ENCODE results near the gene MPP3. TPM values are rescaled to one million over a fixed set of nuclear protein-coding genes. Genes with fewer than 3 reads are reported as not detected.

MPP3 gene
- total RNA-seq, 1 donor from 2014 or later, result 30.2 TPM

DNA sequence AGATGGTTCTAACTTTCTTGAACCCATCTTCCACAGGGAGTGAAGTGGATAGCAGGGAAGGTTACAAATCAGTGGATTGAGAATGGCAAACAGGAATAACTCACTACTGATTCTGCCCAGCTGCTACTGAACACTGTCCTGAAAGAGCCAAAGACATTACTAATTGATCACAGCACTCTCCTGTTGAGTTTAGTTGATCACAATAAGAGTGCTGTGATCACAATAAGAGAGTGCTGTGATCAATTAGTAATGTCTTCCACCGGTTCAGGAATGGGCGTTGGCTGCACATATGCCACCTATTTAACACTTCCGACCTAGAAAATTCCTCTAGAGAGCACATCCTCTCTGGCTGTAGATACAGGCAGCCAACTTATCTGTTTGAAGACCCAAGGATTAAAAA lies 41.4 kb downstream of the MPP3 start:
- Histone ChIP-seq H3K36me3 (no peaks in the 10 kb centered on the region), H3K4me1 (no peaks in the 10 kb centered on the region), H3K4me3 (no peak overlapping the region), H3K9me3 (no peaks in the 10 kb centered on the region), H3K27me3 (no peaks in the 10 kb centered on the region), H3K27ac (no peak overlapping the region)
- peak in 1 of 2 donors; percentile 10 for TF ChIP-seq POLR2AphosphoS5 (IDR thresholded peaks at IDR 0.05; ENCODE audit: insufficient read depth in 1 of 2, low read depth in 1 of 2)
- TF ChIP-seq, protein P1, sequence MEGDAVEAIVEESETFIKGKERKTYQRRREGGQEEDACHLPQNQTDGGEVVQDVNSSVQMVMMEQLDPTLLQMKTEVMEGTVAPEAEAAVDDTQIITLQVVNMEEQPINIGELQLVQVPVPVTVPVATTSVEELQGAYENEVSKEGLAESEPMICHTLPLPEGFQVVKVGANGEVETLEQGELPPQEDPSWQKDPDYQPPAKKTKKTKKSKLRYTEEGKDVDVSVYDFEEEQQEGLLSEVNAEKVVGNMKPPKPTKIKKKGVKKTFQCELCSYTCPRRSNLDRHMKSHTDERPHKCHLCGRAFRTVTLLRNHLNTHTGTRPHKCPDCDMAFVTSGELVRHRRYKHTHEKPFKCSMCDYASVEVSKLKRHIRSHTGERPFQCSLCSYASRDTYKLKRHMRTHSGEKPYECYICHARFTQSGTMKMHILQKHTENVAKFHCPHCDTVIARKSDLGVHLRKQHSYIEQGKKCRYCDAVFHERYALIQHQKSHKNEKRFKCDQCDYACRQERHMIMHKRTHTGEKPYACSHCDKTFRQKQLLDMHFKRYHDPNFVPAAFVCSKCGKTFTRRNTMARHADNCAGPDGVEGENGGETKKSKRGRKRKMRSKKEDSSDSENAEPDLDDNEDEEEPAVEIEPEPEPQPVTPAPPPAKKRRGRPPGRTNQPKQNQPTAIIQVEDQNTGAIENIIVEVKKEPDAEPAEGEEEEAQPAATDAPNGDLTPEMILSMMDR (IDR thresholded peaks at IDR 0.05), result no peak
- peak in 1 of 2 donors; percentile 6 for DNase-seq (ENCODE audit: extremely low spot score in 2 of 2)
- intact Hi-C loops (cut with DNase I), result no loop called here

DNA sequence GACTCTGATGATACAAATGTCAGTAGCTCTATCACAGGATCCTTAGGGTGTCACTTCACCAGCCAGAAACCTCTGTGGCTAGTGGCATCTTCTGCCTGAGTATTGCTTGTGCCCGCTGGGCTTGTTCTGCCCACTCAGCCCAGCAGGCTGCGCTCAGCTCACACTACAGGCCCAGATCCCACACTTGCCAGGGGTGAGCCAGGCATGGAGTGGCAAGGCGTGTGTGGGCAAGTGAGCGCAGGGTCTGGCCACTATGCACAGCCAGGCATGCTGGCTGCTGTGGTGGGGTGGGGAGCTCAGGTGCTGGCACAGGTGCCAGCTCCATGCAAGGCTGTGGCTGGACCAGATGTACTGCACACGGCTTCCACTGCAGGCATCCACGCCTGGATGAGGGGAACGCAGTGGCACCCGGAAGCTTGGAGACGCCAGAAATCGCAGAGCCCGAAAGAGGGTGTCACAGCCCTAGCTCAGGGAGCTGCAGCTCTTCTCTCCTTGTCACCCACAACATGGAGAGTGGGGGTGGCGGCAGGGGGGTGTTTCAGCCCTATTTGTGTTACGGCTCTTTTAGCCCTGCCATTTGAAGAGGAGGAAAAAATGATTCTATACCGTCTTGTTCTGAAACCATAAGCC lies 42.5 kb downstream of the MPP3 start:
- Histone ChIP-seq H3K36me3 (no peaks in the 10 kb centered on the region), H3K27me3 (no peaks in the 10 kb centered on the region), H3K27ac (no peak overlapping the region), H3K4me3 (no peak overlapping the region), H3K9me3 (no peaks in the 10 kb centered on the region), H3K4me1 (no peaks in the 10 kb centered on the region)
- peak in 1 of 2 donors; percentile 84 for DNase-seq (ENCODE audit: extremely low spot score in 2 of 2)
- TF ChIP-seq POLR2AphosphoS5 (IDR thresholded peaks at IDR 0.05; ENCODE audit: insufficient read depth in 1 of 2, low read depth in 1 of 2), result peak in 1 of 2 donors; percentile 18
- TF ChIP-seq POLR2A (IDR thresholded peaks at IDR 0.05), result no peak
- TF ChIP-seq, protein P1 (IDR thresholded peaks at IDR 0.05), result peak in 1 of 3 experiments; percentile 15
- intact Hi-C loops (cut with DNase I), result no loop called here

DNA sequence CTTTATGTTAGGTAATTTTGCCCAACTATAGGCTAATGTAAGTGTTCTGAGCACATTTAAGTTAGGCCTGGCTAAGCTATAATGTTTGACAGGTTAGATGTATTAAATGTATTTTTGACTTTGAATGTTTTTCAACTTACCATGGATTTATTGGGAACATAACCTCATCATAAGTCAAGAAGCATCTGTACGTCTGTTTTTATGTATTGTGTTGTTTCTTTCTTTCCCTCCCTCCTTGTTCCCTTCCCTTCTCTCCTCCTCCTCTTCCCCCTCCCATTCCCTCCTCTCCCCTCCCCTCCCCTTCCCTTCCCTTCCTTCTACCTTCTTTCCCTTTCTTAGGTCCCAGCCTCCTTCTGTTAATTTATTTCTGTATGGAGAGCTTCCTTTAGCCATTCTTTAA lies 43.5 kb downstream of the MPP3 start:
- Histone ChIP-seq H3K27me3 (no peaks in the 10 kb centered on the region), H3K4me3 (no peak overlapping the region), H3K27ac (no peak overlapping the region), H3K36me3 (no peaks in the 10 kb centered on the region), H3K9me3 (no peaks in the 10 kb centered on the region), H3K4me1 (no peaks in the 10 kb centered on the region)
- intact Hi-C loops (cut with DNase I), result loop anchor here (10.0 kb wide), 1 partner anchor 55 kb away; the partner anchor contains the start of gene CD300LG
- no peak for DNase-seq (ENCODE audit: extremely low spot score in 2 of 2)
- TF ChIP-seq, protein P1 (IDR thresholded peaks at IDR 0.05), result no peak
- TF ChIP-seq POLR2AphosphoS5 (IDR thresholded peaks at IDR 0.05; ENCODE audit: insufficient read depth in 1 of 2, low read depth in 1 of 2) (no peak), POLR2A (IDR thresholded peaks at IDR 0.05) (no peak)

DNA sequence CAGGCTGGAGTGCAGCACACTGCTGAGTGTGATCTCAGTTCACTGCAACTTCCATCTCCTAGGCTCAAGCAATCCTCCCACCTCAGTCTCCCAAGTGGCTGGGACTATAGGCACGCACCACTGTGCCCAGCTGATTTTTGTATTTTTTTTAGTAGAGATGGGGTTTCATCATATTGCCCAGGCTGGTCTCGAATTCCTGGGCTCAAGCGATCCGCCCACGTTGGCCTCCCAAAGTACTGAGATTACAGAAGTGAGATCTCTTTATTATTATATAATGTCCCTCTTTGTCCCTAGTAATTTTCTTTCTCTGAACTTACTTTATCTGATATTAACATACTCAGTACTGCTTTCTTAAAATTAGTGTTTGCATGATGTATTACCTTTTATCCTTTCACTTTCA lies 44.4 kb downstream of the MPP3 start:
- TF ChIP-seq POLR2AphosphoS5 (IDR thresholded peaks at IDR 0.05; ENCODE audit: insufficient read depth in 1 of 2, low read depth in 1 of 2), result no peak
- TF ChIP-seq, protein P1 (IDR thresholded peaks at IDR 0.05), result no peak
- no peak for TF ChIP-seq POLR2A (IDR thresholded peaks at IDR 0.05)
- intact Hi-C loops (cut with DNase I), result loop anchor here (10.0 kb wide), 1 partner anchor 56 kb away; the partner anchor contains the start of gene CD300LG

DNA sequence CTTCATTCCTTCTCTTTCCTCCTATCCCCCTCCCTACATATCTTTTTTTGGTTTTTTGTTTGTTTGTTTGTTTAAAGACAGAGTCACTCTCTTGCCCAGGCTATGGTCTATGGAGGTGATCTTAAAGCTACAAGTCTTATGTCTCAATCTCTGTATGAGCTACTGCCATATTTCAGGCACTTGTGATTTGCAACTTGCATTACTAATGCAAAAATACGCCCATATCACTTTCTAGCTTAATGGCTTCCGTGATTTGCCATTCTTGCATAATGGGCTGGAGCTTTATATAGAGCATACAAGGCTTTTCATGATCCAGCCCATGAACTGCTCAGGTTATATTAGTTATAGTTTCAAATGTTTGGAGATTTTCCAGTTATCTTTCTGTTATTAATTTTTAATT lies 45.2 kb downstream of the MPP3 start:
- H3K36me3 ChIP-seq, result no peaks in the 10 kb centered on the region
- H3K9me3 ChIP-seq, result no peaks in the 10 kb centered on the region
- intact Hi-C loops (cut with DNase I), result loop anchor here (10.0 kb wide), 1 partner anchor 57 kb away; the partner anchor contains the start of gene CD300LG
- no peak for DNase-seq (ENCODE audit: extremely low spot score in 2 of 2)
- no peak overlapping the region for H3K27ac ChIP-seq
- no peaks in the 10 kb centered on the region for H3K4me1 ChIP-seq
- no peak for TF ChIP-seq POLR2AphosphoS5 (IDR thresholded peaks at IDR 0.05; ENCODE audit: insufficient read depth in 1 of 2, low read depth in 1 of 2)
- no peak for TF ChIP-seq POLR2A (IDR thresholded peaks at IDR 0.05)
- TF ChIP-seq, protein P1 (IDR thresholded peaks at IDR 0.05), result no peak
- no peaks in the 10 kb centered on the region for H3K27me3 ChIP-seq
- no peak overlapping the region for H3K4me3 ChIP-seq

More for the DNA sequence above, 44.4 kb downstream of the MPP3 start:
- H3K27ac ChIP-seq, result no peak overlapping the region
- H3K9me3 ChIP-seq, result no peaks in the 10 kb centered on the region
- H3K36me3 ChIP-seq, result no peaks in the 10 kb centered on the region
- peak in 1 of 2 donors; percentile 40 for DNase-seq (ENCODE audit: extremely low spot score in 2 of 2)
- H3K4me1 ChIP-seq, result no peaks in the 10 kb centered on the region
- H3K4me3 ChIP-seq, result no peak overlapping the region
- no peaks in the 10 kb centered on the region for H3K27me3 ChIP-seq
